A549 (cell line): ENCODE measurements around the gene VWA5B1. TPM values are rescaled to one million over a fixed set of nuclear protein-coding genes. Genes with fewer than 3 reads are reported as not detected.

Source experiments
- ATAC-seq, 2 experiments: fragments of 200-7000 bp in 1 of 2; fragments of >200 bp in 1 of 2; cut with Nextera tagmentation in 1 of 2; cut with Tn5 transposase in 1 of 2; 3 replicates each; pipeline versions ENCODE4 v1.8.0 to v1.9.1; 2018 to 2020; ENCODE audit warnings: mild to moderate bottlenecking in 1 of 2, moderate library complexity in 1 of 2
- CTCF ChIA-PET: fragments of 300-600 bp; sonication (Branson Sonifier 250); formaldehyde crosslinking; extraction: SDS; loops from one replicate; lab custom pipeline; 2021; ENCODE audit warnings: antibody characterized with exemption, inconsistent platforms; lab: Yijun Ruan, JAX
- POLR2A ChIA-PET: fragments of 350-600 bp; formaldehyde crosslinking; extraction: SDS; loops from one replicate; lab custom pipeline; 2021; ENCODE audit warnings: antibody characterized with exemption, inconsistent platforms; lab: Yijun Ruan, JAX
- DNase-seq, 2 experiments: peaks; one replicate each; pipeline versions ENCODE4 v3.0.0 to v3.0.0-alpha.2; 2011 to 2016; ENCODE audit warnings: low read depth in 1 of 2, low spot score in 1 of 2
- FAIRE-seq: peaks from 2 replicates; lab custom pipeline; 2011; peaks lifted over from hg19 to GRCh38; lab: Jason Lieb, UNC
- H3K27ac ChIP-seq, 2 experiments: fragments of >200 bp; sonication (Bioruptor Twin); formaldehyde crosslinking; 3 replicates each; pipeline ENCODE4 v1.5.1; 2016 to 2017
- H3K4me1 ChIP-seq: fragments of >200 bp; sonication (Bioruptor Twin); formaldehyde crosslinking; 3 replicates; pipeline ENCODE4 v1.6.1; 2016
- H3K4me2 ChIP-seq: fragments of >200 bp; sonication (Bioruptor Twin); formaldehyde crosslinking; 3 replicates; pipeline ENCODE4 v1.6.1; 2016
- H3K4me3 ChIP-seq: fragments of >200 bp; sonication (Bioruptor Twin); formaldehyde crosslinking; 3 replicates; pipeline ENCODE4 v1.5.1; 2016
- H3K9me3 ChIP-seq: fragments of >200 bp; sonication (Bioruptor Twin); formaldehyde crosslinking; 3 replicates; pipeline ENCODE4 v1.6.1; 2016
- CEBPB ChIP-seq, 2 experiments: fragments of >200 bp in 1 of 2; sonication (Bioruptor Twin) in 1 of 2; formaldehyde crosslinking in 1 of 2; IDR thresholded peaks; 2 replicates each; pipeline ENCODE4 v1.6.1; 2012 to 2016
- CHD4 ChIP-seq: fragments of 200-600 bp; sonication (generic); IDR thresholded peaks from 2 replicates; pipeline ENCODE4 v1.6.1; 2016; ENCODE audit warnings: antibody characterized with exemption, mild to moderate bottlenecking, borderline replicate concordance
- E2F6 ChIP-seq: IDR thresholded peaks from 2 replicates; pipeline ENCODE4 v1.6.1; 2012; ENCODE audit warnings: low read depth, borderline replicate concordance
- EHF ChIP-seq: fragments of 250-450 bp; sonication (Bioruptor Pico); IDR thresholded peaks from 2 replicates; pipeline ENCODE4 v1.5.0; 2020; ENCODE audit warnings: mild to moderate bottlenecking
- EHMT2 ChIP-seq: fragments of 200-600 bp; sonication (generic); IDR thresholded peaks from 2 replicates; pipeline ENCODE4 v1.6.1; 2016; ENCODE audit warnings: antibody characterized with exemption, low read depth, mild to moderate bottlenecking, moderate library complexity
- ESRRA ChIP-seq: fragments of 150-350 bp; IDR thresholded peaks from 2 replicates; pipeline ENCODE4 v1.6.1; 2014; ENCODE audit warnings: mild to moderate bottlenecking, low read length, borderline replicate concordance
- GATA3 ChIP-seq: IDR thresholded peaks from 2 replicates; pipeline ENCODE4 v1.6.1; 2012; ENCODE audit warnings: borderline replicate concordance
- HEYL ChIP-seq: fragments of 250-450 bp; sonication (Bioruptor Pico); IDR thresholded peaks from 2 replicates; pipeline ENCODE4 v1.8.0; 2021; ENCODE audit warnings: mild to moderate bottlenecking, moderate library complexity
- HMGXB4 ChIP-seq: fragments of 250-450 bp; sonication (Bioruptor Pico); IDR thresholded peaks from 2 replicates; pipeline ENCODE4 v1.5.0; 2021; ENCODE audit warnings: mild to moderate bottlenecking, moderate library complexity, borderline replicate concordance
- HOXA7 ChIP-seq: fragments of 250-450 bp; sonication (Bioruptor Pico); IDR thresholded peaks from 2 replicates; pipeline ENCODE4 v1.5.0; 2020; ENCODE audit warnings: mild to moderate bottlenecking, moderate library complexity
- JUNB ChIP-seq: fragments of >200 bp; sonication (Bioruptor Twin); formaldehyde crosslinking; IDR thresholded peaks from 2 replicates; pipeline ENCODE4 v1.6.1; 2016
- KDM1A ChIP-seq: fragments of 200-600 bp; sonication (generic); IDR thresholded peaks from 2 replicates; pipeline ENCODE4 v1.6.1; 2016; ENCODE audit warnings: low read depth, mild to moderate bottlenecking
- MAX ChIP-seq: IDR thresholded peaks from 2 replicates; pipeline ENCODE4 v1.6.1; 2012
- PBX3 ChIP-seq: IDR thresholded peaks from 2 replicates; pipeline ENCODE4 v1.6.1; 2012
- PHF8 ChIP-seq: fragments of 200-600 bp; sonication (generic); IDR thresholded peaks from 2 replicates; pipeline ENCODE4 v1.6.1; 2016; ENCODE audit warnings: low read depth, mild to moderate bottlenecking, antibody characterized with exemption, moderate library complexity, borderline replicate concordance
- RAD21 ChIP-seq, 2 experiments: fragments of >200 bp in 1 of 2; sonication (Bioruptor Twin) in 1 of 2; formaldehyde crosslinking in 1 of 2; IDR thresholded peaks in 1 of 2; conservative IDR thresholded peaks in 1 of 2; 2 replicates in 1 of 2; 3 replicates in 1 of 2; pipeline ENCODE4 v1.6.1; 2012 to 2018; ENCODE audit warnings: inconsistent platforms in 1 of 2
- SMC3 ChIP-seq: fragments of >200 bp; sonication (Bioruptor Twin); formaldehyde crosslinking; IDR thresholded peaks from 3 replicates; pipeline ENCODE4 v1.6.1; 2018; ENCODE audit warnings: inconsistent platforms
- ZC3H11A ChIP-seq: fragments of 450-650 bp; IDR thresholded peaks from 2 replicates; pipeline ENCODE4 v1.6.1; 2014; ENCODE audit warnings: antibody characterized with exemption, mild to moderate bottlenecking
- WGBS: methylation state at CpG from one replicate; pipeline ENCODE4 v1.1.6; 2017; ENCODE audit errors: missing lambda C conversion rate; 5-methylcytosine and 5-hydroxymethylcytosine counted together
- polyA plus RNA-seq, 4 experiments: library from polyadenylated mRNA; depleted of rRNA in 3 of 4; stranded (reverse); fragments of >200 nt; fragmentation: RNase III in 1 of 4; extraction: RNeasy Plus Mini Kit Qiagen cat#74134 plus additional on column Dnase treatment in 1 of 4; gene quantifications; 2 replicates in 3 of 4; 3 replicates in 1 of 4; pipeline ENCODE4 v1.2.3, GENCODE V29; 2011 to 2017
- TF ChIP-seq, protein P1 (sequence below): fragments of >200 bp; sonication (Bioruptor Twin); formaldehyde crosslinking; IDR thresholded peaks from 3 replicates; pipeline ENCODE4 v1.5.1; 2016
- TF ChIP-seq, protein P2 (sequence below): fragments of 200-600 bp; sonication (generic); IDR thresholded peaks from 2 replicates; pipeline ENCODE4 v1.6.1; 2016; ENCODE audit warnings: antibody characterized with exemption, mild to moderate bottlenecking, moderate library complexity

The VWA5B1 gene
- polyA plus RNA-seq, 2 of the 4 experiments (the other 2 are of a cell fraction), result not detected

- H3K4me3 ChIP-seq, result no peak overlapping the region
- TF ChIP-seq HEYL (CRISPR knock-in tag) (no peak), MAX (no peak), PBX3 (no peak), SMC3 (peak; percentile 68), RAD21 (conservative IDR thresholded peaks at IDR 0.05 in 1 of 2, IDR thresholded peaks at IDR 0.05 in 1 of 2) (peak; percentile 68 to 74), E2F6 (no peak)
- TF ChIP-seq, protein P1, sequence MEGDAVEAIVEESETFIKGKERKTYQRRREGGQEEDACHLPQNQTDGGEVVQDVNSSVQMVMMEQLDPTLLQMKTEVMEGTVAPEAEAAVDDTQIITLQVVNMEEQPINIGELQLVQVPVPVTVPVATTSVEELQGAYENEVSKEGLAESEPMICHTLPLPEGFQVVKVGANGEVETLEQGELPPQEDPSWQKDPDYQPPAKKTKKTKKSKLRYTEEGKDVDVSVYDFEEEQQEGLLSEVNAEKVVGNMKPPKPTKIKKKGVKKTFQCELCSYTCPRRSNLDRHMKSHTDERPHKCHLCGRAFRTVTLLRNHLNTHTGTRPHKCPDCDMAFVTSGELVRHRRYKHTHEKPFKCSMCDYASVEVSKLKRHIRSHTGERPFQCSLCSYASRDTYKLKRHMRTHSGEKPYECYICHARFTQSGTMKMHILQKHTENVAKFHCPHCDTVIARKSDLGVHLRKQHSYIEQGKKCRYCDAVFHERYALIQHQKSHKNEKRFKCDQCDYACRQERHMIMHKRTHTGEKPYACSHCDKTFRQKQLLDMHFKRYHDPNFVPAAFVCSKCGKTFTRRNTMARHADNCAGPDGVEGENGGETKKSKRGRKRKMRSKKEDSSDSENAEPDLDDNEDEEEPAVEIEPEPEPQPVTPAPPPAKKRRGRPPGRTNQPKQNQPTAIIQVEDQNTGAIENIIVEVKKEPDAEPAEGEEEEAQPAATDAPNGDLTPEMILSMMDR, result peak; percentile 60
- TF ChIP-seq, protein P2, sequence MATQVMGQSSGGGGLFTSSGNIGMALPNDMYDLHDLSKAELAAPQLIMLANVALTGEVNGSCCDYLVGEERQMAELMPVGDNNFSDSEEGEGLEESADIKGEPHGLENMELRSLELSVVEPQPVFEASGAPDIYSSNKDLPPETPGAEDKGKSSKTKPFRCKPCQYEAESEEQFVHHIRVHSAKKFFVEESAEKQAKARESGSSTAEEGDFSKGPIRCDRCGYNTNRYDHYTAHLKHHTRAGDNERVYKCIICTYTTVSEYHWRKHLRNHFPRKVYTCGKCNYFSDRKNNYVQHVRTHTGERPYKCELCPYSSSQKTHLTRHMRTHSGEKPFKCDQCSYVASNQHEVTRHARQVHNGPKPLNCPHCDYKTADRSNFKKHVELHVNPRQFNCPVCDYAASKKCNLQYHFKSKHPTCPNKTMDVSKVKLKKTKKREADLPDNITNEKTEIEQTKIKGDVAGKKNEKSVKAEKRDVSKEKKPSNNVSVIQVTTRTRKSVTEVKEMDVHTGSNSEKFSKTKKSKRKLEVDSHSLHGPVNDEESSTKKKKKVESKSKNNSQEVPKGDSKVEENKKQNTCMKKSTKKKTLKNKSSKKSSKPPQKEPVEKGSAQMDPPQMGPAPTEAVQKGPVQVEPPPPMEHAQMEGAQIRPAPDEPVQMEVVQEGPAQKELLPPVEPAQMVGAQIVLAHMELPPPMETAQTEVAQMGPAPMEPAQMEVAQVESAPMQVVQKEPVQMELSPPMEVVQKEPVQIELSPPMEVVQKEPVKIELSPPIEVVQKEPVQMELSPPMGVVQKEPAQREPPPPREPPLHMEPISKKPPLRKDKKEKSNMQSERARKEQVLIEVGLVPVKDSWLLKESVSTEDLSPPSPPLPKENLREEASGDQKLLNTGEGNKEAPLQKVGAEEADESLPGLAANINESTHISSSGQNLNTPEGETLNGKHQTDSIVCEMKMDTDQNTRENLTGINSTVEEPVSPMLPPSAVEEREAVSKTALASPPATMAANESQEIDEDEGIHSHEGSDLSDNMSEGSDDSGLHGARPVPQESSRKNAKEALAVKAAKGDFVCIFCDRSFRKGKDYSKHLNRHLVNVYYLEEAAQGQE, result no peak
- TF ChIP-seq, all 56 proteins: peak for 3
- ChIA-PET POLR2A (interaction anchor here (0.5 kb wide), 1 partner anchor 36 kb away, joined by 4 read pairs; no protein-coding TSS in a partner anchor), CTCF (interaction anchor here (0.6 to 3.2 kb wide), 27 partner anchors 9 to 146 kb away, joined by 3 to 17 read pairs (median 4); partner anchors contain the start of genes CAMK2N1 and MUL1)
- Histone ChIP-seq H3K9me3 (no peaks in the 10 kb centered on the region), H3K4me1 (peaks cover 17% of the 10 kb centered on the region), H3K27ac (no peak overlapping the region), H3K4me2 (no peak overlapping the region)
- FAIRE-seq (no peak), DNase-seq (peak; percentile 49 to 51), ATAC-seq (peak; percentile 32 to 80; a peak in 3 of 6 replicates)
- WGBS, result 13% methylated on average over 8 of the region's 8 CpGs
These were observed 71.2 kb downstream of the VWA5B1 start for GRCh38 chr1:20361805-20362381.

DNA sequence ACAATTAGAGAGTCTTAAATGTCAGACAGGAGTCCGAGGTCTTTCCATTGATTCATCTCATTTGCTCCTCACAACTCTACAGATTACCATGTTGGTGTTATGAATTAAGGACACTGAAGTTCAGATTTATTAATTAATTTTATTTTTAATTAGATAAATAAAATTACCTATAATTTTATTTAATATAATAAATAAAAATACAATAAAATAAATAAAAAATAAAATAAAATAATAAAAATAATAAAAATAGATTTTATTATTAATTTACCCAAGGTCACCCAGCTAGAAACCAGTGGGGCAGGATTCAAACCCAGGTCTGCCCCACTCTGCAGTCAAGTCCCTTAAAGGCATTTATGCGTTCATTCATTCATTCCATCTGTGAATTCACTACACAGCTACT, 72.2 kb downstream of the VWA5B1 start:
- FAIRE-seq (no peak), DNase-seq (no peak), ATAC-seq (no peak)
- WGBS, result 85% methylated on average over 2 of the region's 2 CpGs
- H3K9me3 ChIP-seq, result no peaks in the 10 kb centered on the region
- no peak overlapping the region for H3K27ac ChIP-seq
- no peak overlapping the region for H3K4me2 ChIP-seq
- CTCF ChIA-PET, result interaction anchor here (0.9 to 3.2 kb wide), 14 partner anchors 11 to 132 kb away, joined by 3 to 17 read pairs (median 5); no protein-coding TSS in a partner anchor
- TF ChIP-seq EHMT2 (no peak), CEBPB (IDR thresholded peaks at IDR 0.05) (no peak), HMGXB4 (no peak), ZC3H11A (no peak), ESRRA (no peak), GATA3 (no peak), KDM1A (no peak), E2F6 (no peak), PHF8 (no peak), HOXA7 (CRISPR knock-in tag) (no peak), CHD4 (no peak), EHF (CRISPR knock-in tag) (no peak), JUNB (no peak)
- H3K4me3 ChIP-seq, result no peak overlapping the region
- POLR2A ChIA-PET, result interaction anchor here (0.6 kb wide), 1 partner anchor 14 kb away, joined by 3 read pairs; no protein-coding TSS in a partner anchor
- peaks cover 18% of the 10 kb centered on the region for H3K4me1 ChIP-seq
